ENCODE results near the gene SFTPA1. TPM values are rescaled to one million over a fixed set of nuclear protein-coding genes. Genes with fewer than 3 reads are reported as not detected.
"Not testable (repeated sequence)": the region's sequence is repeated elsewhere in the genome, so short reads cannot be mapped to it uniquely, and the experiment has no call there.

Gene SFTPA1
- total and polyA plus RNA-seq, 10 of the 15 experiments (the other 5 are each of a cell fraction or from before 2014, with no cell fraction given) = 3.7 TPM; not detected in 9

DNA sequence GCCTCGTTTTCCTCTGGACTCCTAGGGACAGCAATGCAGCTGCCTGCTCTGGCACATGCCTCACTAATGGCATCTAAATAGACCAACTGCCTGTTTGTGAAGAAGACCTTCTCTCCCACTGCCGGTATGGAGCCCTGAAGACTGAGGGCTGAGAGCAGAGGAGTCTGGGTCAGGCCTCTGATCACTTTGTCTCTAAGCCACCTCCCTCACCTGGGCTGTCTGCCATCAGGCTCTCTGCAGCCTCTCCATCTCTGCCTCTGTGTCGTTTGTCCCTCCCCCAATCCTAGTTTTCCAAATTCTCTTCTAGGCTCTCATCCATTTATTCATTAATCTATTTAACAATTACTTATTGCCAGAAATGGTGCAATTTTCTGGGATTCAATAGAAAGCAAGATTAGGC lies 15.2 kb upstream of the SFTPA1 start:
- Histone ChIP-seq H3K9me3 (replicated peaks; ENCODE audit: control insufficient read depth, insufficient read depth, low read length) (peaks cover 3% of the 10 kb centered on the region; the same call in 1 of the 3 replicates), H2AFZ (ENCODE audit: control insufficient read depth, low read depth, low read length) (no peak overlapping the region), H3K27ac (ENCODE audit: control insufficient read depth, insufficient read depth) (no peak overlapping the region), H4K20me1 (ENCODE audit: control insufficient read depth, insufficient read depth) (no peaks in the 10 kb centered on the region), H3K4me1 (ENCODE audit: control insufficient read depth, insufficient read depth, low read length) (no peaks in the 10 kb centered on the region), H3K9ac (ENCODE audit: control insufficient read depth, insufficient read depth, low read length) (no peak overlapping the region), H3K79me2 (ENCODE audit: control insufficient read depth, insufficient read depth, low read length) (no peaks in the 10 kb centered on the region), H3K4me3 (no peak overlapping the region), H3K4me2 (ENCODE audit: control insufficient read depth, insufficient read depth) (no peak overlapping the region), H3K36me3 (ENCODE audit: control insufficient read depth in 2 of 2, insufficient read depth in 2 of 2, low read length in 1 of 2) (no peaks in the 10 kb centered on the region), H3K27me3 (replicated peaks in 1 of 2; ENCODE audit: control insufficient read depth in 2 of 2, insufficient read depth in 2 of 2, low read length in 1 of 2) (no peaks in the 10 kb centered on the region)
- TF ChIP-seq, protein P1, sequence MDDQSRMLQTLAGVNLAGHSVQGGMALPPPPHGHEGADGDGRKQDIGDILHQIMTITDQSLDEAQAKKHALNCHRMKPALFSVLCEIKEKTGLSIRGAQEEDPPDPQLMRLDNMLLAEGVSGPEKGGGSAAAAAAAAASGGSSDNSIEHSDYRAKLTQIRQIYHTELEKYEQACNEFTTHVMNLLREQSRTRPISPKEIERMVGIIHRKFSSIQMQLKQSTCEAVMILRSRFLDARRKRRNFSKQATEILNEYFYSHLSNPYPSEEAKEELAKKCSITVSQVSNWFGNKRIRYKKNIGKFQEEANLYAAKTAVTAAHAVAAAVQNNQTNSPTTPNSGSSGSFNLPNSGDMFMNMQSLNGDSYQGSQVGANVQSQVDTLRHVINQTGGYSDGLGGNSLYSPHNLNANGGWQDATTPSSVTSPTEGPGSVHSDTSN (IDR thresholded peaks at IDR 0.05; ENCODE audit: insufficient replicate concordance, low read depth, low read length) = no peak
- TF ChIP-seq, protein P2, sequence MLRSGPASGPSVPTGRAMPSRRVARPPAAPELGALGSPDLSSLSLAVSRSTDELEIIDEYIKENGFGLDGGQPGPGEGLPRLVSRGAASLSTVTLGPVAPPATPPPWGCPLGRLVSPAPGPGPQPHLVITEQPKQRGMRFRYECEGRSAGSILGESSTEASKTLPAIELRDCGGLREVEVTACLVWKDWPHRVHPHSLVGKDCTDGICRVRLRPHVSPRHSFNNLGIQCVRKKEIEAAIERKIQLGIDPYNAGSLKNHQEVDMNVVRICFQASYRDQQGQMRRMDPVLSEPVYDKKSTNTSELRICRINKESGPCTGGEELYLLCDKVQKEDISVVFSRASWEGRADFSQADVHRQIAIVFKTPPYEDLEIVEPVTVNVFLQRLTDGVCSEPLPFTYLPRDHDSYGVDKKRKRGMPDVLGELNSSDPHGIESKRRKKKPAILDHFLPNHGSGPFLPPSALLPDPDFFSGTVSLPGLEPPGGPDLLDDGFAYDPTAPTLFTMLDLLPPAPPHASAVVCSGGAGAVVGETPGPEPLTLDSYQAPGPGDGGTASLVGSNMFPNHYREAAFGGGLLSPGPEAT (IDR thresholded peaks at IDR 0.05; ENCODE audit: low read depth) = no peak
- no peak for TF ChIP-seq DPF2 (IDR thresholded peaks at IDR 0.05)
- TF ChIP-seq POU2F2 (IDR thresholded peaks at IDR 0.05; ENCODE audit: borderline replicate concordance, low read depth, low read length) = no peak
- TF ChIP-seq HDGF (IDR thresholded peaks at IDR 0.05) = no peak
- TF ChIP-seq, protein P3, sequence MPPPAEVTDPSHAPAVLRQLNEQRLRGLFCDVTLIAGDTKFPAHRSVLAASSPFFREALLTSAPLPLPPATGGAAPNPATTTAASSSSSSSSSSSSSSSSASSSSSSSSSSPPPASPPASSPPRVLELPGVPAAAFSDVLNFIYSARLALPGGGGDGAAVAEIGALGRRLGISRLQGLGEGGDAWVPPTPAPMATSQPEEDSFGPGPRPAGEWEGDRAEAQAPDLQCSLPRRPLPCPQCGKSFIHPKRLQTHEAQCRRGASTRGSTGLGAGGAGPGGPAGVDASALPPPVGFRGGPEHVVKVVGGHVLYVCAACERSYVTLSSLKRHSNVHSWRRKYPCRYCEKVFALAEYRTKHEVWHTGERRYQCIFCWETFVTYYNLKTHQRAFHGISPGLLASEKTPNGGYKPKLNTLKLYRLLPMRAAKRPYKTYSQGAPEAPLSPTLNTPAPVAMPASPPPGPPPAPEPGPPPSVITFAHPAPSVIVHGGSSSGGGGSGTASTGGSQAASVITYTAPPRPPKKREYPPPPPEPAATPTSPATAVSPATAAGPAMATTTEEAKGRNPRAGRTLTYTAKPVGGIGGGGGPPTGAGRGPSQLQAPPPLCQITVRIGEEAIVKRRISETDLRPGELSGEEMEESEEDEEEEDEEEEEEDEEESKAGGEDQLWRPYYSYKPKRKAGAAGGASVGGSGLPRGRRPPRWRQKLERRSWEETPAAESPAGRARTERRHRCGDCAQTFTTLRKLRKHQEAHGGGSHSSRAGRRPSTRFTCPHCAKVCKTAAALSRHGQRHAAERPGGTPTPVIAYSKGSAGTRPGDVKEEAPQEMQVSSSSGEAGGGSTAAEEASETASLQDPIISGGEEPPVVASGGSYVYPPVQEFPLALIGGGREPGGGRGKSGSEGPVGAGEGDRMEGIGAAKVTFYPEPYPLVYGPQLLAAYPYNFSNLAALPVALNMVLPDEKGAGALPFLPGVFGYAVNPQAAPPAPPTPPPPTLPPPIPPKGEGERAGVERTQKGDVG (CRISPR knock-in tag; IDR thresholded peaks at IDR 0.05) = no peak
- no peak for TF ChIP-seq LARP7 (IDR thresholded peaks at IDR 0.05)
- no peak for TF ChIP-seq ESRRA (IDR thresholded peaks at IDR 0.05; ENCODE audit: low read length)
- TF ChIP-seq ZNF217 (IDR thresholded peaks at IDR 0.05) = no peak
- no peak for TF ChIP-seq HCFC1 (IDR thresholded peaks at IDR 0.05; ENCODE audit: low read length)
- 11% methylated on average over 3 of the region's 3 CpGs for WGBS (ENCODE audit: insufficient coverage, insufficient replicate concordance, low lambda C conversion rate, missing lambda C conversion rate)
- ChIA-PET SMC1A (ENCODE audit: uncharacterized antibody, unreplicated experiment) (no interaction called here), RAD21 (ENCODE audit: unreplicated experiment) (no interaction called here), CTCF (no interaction called here), POLR2A (no interaction called here)
- FAIRE-seq = no peak
- in situ Hi-C loops (cut with MboI) (no loop called here), intact Hi-C loops (cut with micrococcal nuclease; ENCODE audit: unreplicated experiment) (no loop called here)
- ATAC-seq = no peak
- BruUV-seq (replicated peaks) = no TSS peak
- DNase-seq (ENCODE audit: low read depth, low spot score) = no peak

DNA sequence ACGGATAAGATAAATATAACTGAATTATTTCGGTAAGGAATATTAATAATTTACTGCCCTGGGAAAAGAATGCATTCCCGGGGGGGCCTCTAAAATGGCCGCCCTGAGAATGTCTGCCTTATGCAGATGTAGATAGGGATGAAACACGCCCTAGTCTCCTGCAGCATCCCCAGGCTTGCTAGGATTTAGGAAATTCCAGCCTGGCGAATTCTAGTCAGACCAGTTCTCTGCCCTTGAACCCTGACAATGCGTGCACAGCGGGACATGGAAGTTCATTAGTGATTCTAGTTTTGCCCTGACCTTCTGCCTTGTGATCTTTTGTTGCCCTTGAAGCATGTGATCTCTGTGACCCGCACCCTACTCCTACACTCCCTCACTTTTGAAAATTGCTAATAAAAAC lies 11.1 kb upstream of the SFTPA1 start:
- POLR2A ChIA-PET; ATAC-seq; DNase-seq (ENCODE audit: low read depth, low spot score); H4K20me1 ChIP-seq (ENCODE audit: control insufficient read depth, insufficient read depth); H3K27ac ChIP-seq (ENCODE audit: control insufficient read depth, insufficient read depth); SMC1A ChIA-PET (ENCODE audit: uncharacterized antibody, unreplicated experiment); intact Hi-C loops (cut with micrococcal nuclease; ENCODE audit: unreplicated experiment); FAIRE-seq; RAD21 ChIA-PET (ENCODE audit: unreplicated experiment); H3K4me1 ChIP-seq (ENCODE audit: control insufficient read depth, insufficient read depth, low read length); H3K36me3 ChIP-seq (ENCODE audit: control insufficient read depth in 2 of 2, insufficient read depth in 2 of 2, low read length in 1 of 2); H3K9me3 ChIP-seq (replicated peaks; ENCODE audit: control insufficient read depth, insufficient read depth, low read length); BruUV-seq (replicated peaks); H3K4me2 ChIP-seq (ENCODE audit: control insufficient read depth, insufficient read depth); CTCF ChIA-PET; H3K4me3 ChIP-seq; in situ Hi-C loops (cut with MboI); H3K79me2 ChIP-seq (ENCODE audit: control insufficient read depth, insufficient read depth, low read length); H3K9ac ChIP-seq (ENCODE audit: control insufficient read depth, insufficient read depth, low read length); H3K27me3 ChIP-seq (replicated peaks in 1 of 2; ENCODE audit: control insufficient read depth in 2 of 2, insufficient read depth in 2 of 2, low read length in 1 of 2); H2AFZ ChIP-seq (ENCODE audit: control insufficient read depth, low read depth, low read length): not testable (repeated sequence)
- 60% methylated on average over 9 of the region's 9 CpGs for WGBS (ENCODE audit: insufficient coverage, insufficient replicate concordance, low lambda C conversion rate, missing lambda C conversion rate)
